HepG2 (cell line): ENCODE results near the gene GGA1. TPM values are rescaled to one million over a fixed set of nuclear protein-coding genes. Genes with fewer than 3 reads are reported as not detected.

Experiments used
- ARID2 ChIP-seq: sonication (generic); formaldehyde crosslinking; IDR thresholded peaks from 2 replicates; pipeline ENCODE4 v1.8.1; 2022; ENCODE audit warnings: mild to moderate bottlenecking, missing genetic modification reagents, borderline replicate concordance
- BRCA1 ChIP-seq: sonication (generic); formaldehyde crosslinking; IDR thresholded peaks from 2 replicates; pipeline ENCODE4 v1.4.0; 2020; ENCODE audit warnings: missing genetic modification reagents
- CBX1 ChIP-seq: IDR thresholded peaks from one replicate; pipeline ENCODE4 v1.6.1; 2016; ENCODE audit warnings: antibody characterized with exemption, low read depth
- KLF16 ChIP-seq, 2 experiments: sonication (generic) in 1 of 2; formaldehyde crosslinking in 1 of 2; IDR thresholded peaks; 2 replicates each; pipeline versions ENCODE4 v1.6.1 to v1.8.0; 2016 to 2023; ENCODE audit warnings: missing genetic modification reagents in 2 of 2, missing compliant biosample characterization in 1 of 2
- MEF2D ChIP-seq: sonication (generic); formaldehyde crosslinking; IDR thresholded peaks from 2 replicates; pipeline ENCODE4 v1.5.1; 2020; ENCODE audit warnings: mild to moderate bottlenecking, missing genetic modification reagents
- RARA ChIP-seq: IDR thresholded peaks from 2 replicates; pipeline ENCODE4 v1.6.1; 2016; ENCODE audit warnings: missing genetic modification reagents, missing compliant biosample characterization
- TRAFD1 ChIP-seq: sonication (generic); formaldehyde crosslinking; IDR thresholded peaks from 2 replicates; pipeline ENCODE4 v1.5.1; 2020; ENCODE audit warnings: missing genetic modification reagents, mild to moderate bottlenecking, borderline replicate concordance
- U2AF2 ChIP-seq: fragments of 200-400 bp; formaldehyde crosslinking; IDR thresholded peaks from 2 replicates; pipeline ENCODE4 v1.6.1; 2017; ENCODE audit warnings: low read depth, mild to moderate bottlenecking, low read length
- YY1 ChIP-seq: IDR thresholded peaks from 2 replicates; pipeline ENCODE4 v1.6.1; 2011; ENCODE audit warnings: low read length, low read depth, moderate library complexity, mild to moderate bottlenecking; ENCODE audit not compliant: insufficient read depth, insufficient replicate concordance
- ZBTB7A ChIP-seq: sonication (generic); formaldehyde crosslinking; IDR thresholded peaks from 2 replicates; pipeline ENCODE4 v1.8.0; 2022; ENCODE audit warnings: mild to moderate bottlenecking, missing genetic modification reagents
- ZFP82 ChIP-seq: sonication (generic); formaldehyde crosslinking; IDR thresholded peaks from 2 replicates; pipeline ENCODE4 v1.5.1; 2020; ENCODE audit warnings: mild to moderate bottlenecking, missing genetic modification reagents, borderline replicate concordance
- ZNF136 ChIP-seq: sonication (generic); formaldehyde crosslinking; IDR thresholded peaks from 2 replicates; pipeline ENCODE4 v1.8.1; 2022; ENCODE audit warnings: low read depth, mild to moderate bottlenecking, moderate library complexity, missing genetic modification reagents
- ZNF317 ChIP-seq: sonication (generic); formaldehyde crosslinking; IDR thresholded peaks from 2 replicates; pipeline ENCODE4 v1.5.0; 2020; ENCODE audit warnings: mild to moderate bottlenecking, missing genetic modification reagents
- ZNF563 ChIP-seq: sonication (generic); formaldehyde crosslinking; IDR thresholded peaks from 2 replicates; pipeline ENCODE4 v1.8.0; 2022; ENCODE audit warnings: mild to moderate bottlenecking, moderate library complexity, missing genetic modification reagents
- ZNF782 ChIP-seq: sonication (generic); formaldehyde crosslinking; IDR thresholded peaks from 2 replicates; pipeline ENCODE4 v1.4.0; 2020; ENCODE audit warnings: missing genetic modification reagents, mild to moderate bottlenecking, borderline replicate concordance
- polyA plus RNA-seq, 8 experiments: library from polyadenylated mRNA; depleted of rRNA in 3 of 8; stranded (reverse) in 7 of 8; unstranded in 1 of 8; fragments of >200 nt; fragmentation: Illumina TruSeq in 4 of 8; extraction: Trizol in 4 of 8; gene quantifications; 2 replicates each; pipeline versions ENCODE4 v1.2.1 to v1.2.3, GENCODE V29; 2011 to 2016; ENCODE audit warnings: low read depth in 4 of 8, missing spikeins in 1 of 8, mixed read lengths in 1 of 8; ENCODE audit not compliant: insufficient read depth in 1 of 8
- total RNA-seq, 5 experiments: library from RNA; depleted of rRNA; stranded (reverse); fragments of >200 nt; fragmentation: Illumina TruSeq; extraction: Trizol; gene quantifications; 2 replicates each; pipeline ENCODE4 v1.2.3, GENCODE V29; 2016; ENCODE audit warnings: low read depth in 1 of 5
- TF ChIP-seq, protein P1 (sequence below): sonication (generic); formaldehyde crosslinking; IDR thresholded peaks from 2 replicates; pipeline ENCODE4 v1.5.1; 2020; ENCODE audit warnings: mild to moderate bottlenecking, missing genetic modification reagents
- TF ChIP-seq, protein P2 (sequence below): IDR thresholded peaks from 2 replicates; pipeline ENCODE4 v1.6.1; 2016; ENCODE audit warnings: low read depth, missing genetic modification reagents, missing compliant biosample characterization
- TF ChIP-seq, protein P3 (sequence below): sonication (generic); formaldehyde crosslinking; IDR thresholded peaks from 2 replicates; pipeline ENCODE4 v1.8.1; 2022; ENCODE audit warnings: mild to moderate bottlenecking, missing genetic modification reagents

GGA1 gene
- total and polyA plus RNA-seq, 2 of the 13 experiments (the other 11 are each of a cell fraction or from before 2014, with no cell fraction given): 29.1 to 87.2 TPM

DNA sequence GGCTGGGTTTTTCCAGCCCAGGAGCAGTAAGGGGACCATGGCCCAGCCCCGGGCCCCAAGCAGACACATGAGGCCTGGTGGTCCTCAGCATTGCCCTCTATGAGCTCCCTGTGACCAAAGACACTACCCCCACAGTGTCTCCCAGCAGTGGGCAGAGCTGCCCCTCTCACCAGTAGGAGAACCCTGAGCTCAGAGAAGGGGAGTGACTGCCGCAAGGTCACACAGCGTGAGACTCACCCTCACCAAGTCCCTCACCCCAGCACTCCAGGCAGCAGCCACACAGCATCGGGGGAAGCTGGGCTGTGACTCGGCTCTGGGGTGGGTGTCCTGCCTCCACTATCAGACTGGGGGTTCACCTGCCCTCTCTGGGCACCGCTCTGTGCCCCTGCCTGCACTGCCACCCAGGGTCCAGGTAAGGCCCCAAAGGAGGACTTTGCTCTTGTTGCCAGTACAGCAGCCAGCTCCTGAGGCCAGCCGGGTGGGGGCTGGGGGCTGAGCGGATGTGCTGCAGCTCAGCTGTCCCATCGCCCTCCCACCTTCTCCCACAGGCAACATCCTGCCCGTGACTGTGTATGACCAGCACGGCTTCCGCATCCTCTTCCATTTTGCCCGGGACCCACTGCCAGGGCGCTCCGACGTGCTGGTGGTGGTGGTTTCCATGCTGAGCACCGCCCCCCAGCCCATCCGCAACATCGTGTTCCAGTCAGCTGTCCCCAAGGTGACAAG lies 23.0 kb downstream of the GGA1 start (continued):
- peak; percentile 62; the same call in 1 of the 2 replicates for TF ChIP-seq ZFP82 (CRISPR knock-in tag)
- TF ChIP-seq TRAFD1 (CRISPR knock-in tag): no peak
- TF ChIP-seq BRCA1 (CRISPR knock-in tag): no peak
- TF ChIP-seq, protein P1, sequence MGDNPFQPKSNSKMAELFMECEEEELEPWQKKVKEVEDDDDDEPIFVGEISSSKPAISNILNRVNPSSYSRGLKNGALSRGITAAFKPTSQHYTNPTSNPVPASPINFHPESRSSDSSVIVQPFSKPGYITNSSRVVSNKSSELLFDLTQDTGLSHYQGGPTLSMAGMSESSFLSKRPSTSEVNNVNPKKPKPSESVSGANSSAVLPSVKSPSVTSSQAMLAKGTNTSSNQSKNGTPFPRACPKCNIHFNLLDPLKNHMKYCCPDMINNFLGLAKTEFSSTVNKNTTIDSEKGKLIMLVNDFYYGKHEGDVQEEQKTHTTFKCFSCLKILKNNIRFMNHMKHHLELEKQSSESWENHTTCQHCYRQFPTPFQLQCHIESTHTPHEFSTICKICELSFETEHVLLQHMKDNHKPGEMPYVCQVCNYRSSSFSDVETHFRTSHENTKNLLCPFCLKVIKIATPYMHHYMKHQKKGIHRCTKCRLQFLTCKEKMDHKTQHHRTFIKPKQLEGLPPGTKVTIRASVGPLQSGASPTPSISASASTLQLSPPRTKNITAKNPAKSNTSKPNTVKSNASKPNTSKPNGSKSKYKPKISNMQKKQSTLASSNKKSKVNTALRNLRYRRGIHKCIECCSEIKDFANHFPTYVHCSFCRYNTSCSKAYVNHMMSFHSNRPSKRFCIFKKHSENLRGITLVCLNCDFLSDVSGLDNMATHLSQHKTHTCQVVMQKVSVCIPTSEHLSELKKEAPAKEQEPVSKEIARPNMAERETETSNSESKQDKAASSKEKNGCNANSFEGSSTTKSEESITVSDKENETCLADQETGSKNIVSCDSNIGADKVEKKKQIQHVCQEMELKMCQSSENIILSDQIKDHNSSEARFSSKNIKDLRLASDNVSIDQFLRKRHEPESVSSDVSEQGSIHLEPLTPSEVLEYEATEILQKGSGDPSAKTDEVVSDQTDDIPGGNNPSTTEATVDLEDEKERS (CRISPR knock-in tag): peak; percentile 66; the same call in 1 of the 2 replicates
- peak; percentile 90 for TF ChIP-seq ZBTB7A (CRISPR knock-in tag)
- TF ChIP-seq ZNF563 (CRISPR knock-in tag): no peak
- TF ChIP-seq ZNF317 (CRISPR knock-in tag): no peak
- peak; percentile 18 for TF ChIP-seq YY1
- TF ChIP-seq ARID2 (CRISPR knock-in tag): no peak
- no peak for TF ChIP-seq ZNF136 (CRISPR knock-in tag)
- TF ChIP-seq ZNF782 (CRISPR knock-in tag): no peak
- TF ChIP-seq RARA (CRISPR knock-in tag): peak; percentile 46
- TF ChIP-seq, protein P2, sequence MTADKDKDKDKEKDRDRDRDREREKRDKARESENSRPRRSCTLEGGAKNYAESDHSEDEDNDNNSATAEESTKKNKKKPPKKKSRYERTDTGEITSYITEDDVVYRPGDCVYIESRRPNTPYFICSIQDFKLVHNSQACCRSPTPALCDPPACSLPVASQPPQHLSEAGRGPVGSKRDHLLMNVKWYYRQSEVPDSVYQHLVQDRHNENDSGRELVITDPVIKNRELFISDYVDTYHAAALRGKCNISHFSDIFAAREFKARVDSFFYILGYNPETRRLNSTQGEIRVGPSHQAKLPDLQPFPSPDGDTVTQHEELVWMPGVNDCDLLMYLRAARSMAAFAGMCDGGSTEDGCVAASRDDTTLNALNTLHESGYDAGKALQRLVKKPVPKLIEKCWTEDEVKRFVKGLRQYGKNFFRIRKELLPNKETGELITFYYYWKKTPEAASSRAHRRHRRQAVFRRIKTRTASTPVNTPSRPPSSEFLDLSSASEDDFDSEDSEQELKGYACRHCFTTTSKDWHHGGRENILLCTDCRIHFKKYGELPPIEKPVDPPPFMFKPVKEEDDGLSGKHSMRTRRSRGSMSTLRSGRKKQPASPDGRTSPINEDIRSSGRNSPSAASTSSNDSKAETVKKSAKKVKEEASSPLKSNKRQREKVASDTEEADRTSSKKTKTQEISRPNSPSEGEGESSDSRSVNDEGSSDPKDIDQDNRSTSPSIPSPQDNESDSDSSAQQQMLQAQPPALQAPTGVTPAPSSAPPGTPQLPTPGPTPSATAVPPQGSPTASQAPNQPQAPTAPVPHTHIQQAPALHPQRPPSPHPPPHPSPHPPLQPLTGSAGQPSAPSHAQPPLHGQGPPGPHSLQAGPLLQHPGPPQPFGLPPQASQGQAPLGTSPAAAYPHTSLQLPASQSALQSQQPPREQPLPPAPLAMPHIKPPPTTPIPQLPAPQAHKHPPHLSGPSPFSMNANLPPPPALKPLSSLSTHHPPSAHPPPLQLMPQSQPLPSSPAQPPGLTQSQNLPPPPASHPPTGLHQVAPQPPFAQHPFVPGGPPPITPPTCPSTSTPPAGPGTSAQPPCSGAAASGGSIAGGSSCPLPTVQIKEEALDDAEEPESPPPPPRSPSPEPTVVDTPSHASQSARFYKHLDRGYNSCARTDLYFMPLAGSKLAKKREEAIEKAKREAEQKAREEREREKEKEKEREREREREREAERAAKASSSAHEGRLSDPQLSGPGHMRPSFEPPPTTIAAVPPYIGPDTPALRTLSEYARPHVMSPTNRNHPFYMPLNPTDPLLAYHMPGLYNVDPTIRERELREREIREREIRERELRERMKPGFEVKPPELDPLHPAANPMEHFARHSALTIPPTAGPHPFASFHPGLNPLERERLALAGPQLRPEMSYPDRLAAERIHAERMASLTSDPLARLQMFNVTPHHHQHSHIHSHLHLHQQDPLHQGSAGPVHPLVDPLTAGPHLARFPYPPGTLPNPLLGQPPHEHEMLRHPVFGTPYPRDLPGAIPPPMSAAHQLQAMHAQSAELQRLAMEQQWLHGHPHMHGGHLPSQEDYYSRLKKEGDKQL (CRISPR knock-in tag): no peak
- TF ChIP-seq KLF16 (CRISPR knock-in tag; IDR thresholded peaks at IDR 0.05): no peak
- peak; percentile 48 for TF ChIP-seq CBX1
- TF ChIP-seq U2AF2: 0 out of 2 replicates have a peak, but pooled peaks have one; percentile 37
- TF ChIP-seq MEF2D (CRISPR knock-in tag): peak; percentile 69
- TF ChIP-seq, protein P3, sequence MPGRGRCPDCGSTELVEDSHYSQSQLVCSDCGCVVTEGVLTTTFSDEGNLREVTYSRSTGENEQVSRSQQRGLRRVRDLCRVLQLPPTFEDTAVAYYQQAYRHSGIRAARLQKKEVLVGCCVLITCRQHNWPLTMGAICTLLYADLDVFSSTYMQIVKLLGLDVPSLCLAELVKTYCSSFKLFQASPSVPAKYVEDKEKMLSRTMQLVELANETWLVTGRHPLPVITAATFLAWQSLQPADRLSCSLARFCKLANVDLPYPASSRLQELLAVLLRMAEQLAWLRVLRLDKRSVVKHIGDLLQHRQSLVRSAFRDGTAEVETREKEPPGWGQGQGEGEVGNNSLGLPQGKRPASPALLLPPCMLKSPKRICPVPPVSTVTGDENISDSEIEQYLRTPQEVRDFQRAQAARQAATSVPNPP (CRISPR knock-in tag): no peak
